HG02938 (cell line): ENCODE measurements around the gene SPATS1.
"Not testable (repeated sequence)": the region's sequence is repeated elsewhere in the genome, so short reads cannot be mapped to it uniquely, and the experiment has no call there.

ENCODE experiments used
- ATAC-seq: cut with Tn5 transposase; IDR thresholded peaks from one replicate; pipeline ENCODE4 v1.9.1; 2021; ENCODE audit warnings: mild to moderate bottlenecking, moderate library complexity; ENCODE audit not compliant: unreplicated experiment

The SPATS1 gene

GRCh38 chr6:44339763-44340625 is 2.5 kb upstream of the SPATS1 start:
- no peak for ATAC-seq

DNA sequence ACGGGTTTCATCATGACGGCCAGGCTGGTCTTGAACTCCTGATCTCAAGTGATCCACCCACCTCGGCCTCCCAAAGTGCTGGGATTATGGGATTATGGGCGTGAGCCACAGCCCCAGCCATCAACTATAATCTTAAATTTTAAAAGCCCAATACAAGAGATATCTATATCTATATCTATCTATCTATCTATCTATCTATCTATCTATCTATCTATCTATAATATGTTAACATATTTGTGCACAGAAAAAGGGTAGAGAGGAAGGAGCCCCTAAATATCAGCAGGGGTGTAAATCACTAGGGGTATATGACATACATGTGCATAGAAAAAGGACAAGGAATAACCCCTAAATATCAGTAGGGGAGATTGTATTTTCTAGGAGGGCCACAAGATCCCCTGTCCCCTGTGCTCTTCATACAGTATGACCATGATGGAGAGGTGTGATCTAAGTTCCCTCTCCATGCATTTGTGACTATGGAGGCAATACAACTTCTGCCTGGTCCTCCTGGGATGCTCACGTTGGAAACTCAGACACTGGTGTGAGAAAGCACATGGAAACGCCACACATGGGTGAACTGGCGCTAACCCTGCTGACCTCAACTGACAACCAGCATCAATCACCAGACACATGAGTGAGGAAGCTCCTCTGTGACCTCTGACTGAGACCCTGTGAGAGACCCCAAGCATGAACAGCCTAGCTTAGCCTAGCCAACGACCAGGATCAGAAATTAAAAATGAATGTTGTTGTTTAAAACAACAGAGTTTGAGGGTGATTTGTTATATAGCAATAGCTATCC is 1.2 kb upstream of the SPATS1 start:
- no peak for ATAC-seq

GRCh38 chr6:44342052-44342451 is 398 bp upstream of the SPATS1 start:
- ATAC-seq: no peak

GRCh38 chr6:44346818-44347217 is 4.4 kb downstream of the SPATS1 start:
- not testable (repeated sequence) for ATAC-seq

GRCh38 chr6:44349904-44350649 is 7.6 kb downstream of the SPATS1 start:
- no peak for ATAC-seq

GRCh38 chr6:44350650-44350994 is 8.2 kb downstream of the SPATS1 start:
- not testable (repeated sequence) for ATAC-seq

DNA sequence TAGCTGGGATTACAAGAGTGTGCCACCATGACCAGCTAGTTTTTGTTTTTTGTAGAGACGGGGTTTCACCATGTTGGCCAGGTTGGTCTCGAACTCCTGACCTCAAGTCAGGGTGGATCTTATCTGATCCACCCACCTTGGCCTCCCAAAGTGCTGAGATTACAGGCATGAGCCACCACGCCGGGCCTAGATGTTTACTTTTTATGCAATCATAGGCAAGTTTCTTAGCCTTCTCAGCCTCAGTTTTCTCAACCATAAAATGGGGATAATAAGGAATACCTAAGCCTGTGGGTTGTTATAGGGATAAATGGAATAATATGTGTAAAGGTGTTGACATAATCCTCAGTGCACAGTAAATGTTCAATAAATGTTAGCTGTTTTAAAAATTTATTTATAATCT is 9.8 kb downstream of the SPATS1 start:
- ATAC-seq: no peak

GRCh38 chr6:44353336-44353735 is 10.9 kb downstream of the SPATS1 start:
- ATAC-seq: no peak

DNA sequence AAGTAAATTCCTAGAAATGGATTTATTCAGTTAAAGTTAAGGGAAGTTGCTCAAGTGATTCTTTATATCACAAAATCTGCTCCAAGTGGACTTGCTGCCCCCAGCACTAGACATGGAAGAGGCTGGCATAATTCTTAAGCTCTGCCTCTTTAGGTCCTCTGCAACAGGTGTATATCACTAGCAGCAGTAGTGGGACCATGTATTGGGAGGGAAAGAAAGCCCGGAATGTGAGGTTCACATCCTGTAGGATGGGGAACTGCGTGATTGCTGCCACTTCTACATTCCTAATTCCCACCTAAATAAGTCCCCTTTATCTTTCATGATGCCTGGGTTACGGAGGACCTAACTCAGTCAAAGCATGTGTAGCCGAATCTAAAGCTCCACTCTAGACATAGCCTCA is 13.2 kb downstream of the SPATS1 start:
- ATAC-seq: no peak

- ATAC-seq: no peak
Measured at GRCh38 chr6:44356487-44356886, 14.0 kb downstream of the SPATS1 start.

GRCh38 chr6:44359973-44360372 is 17.5 kb downstream of the SPATS1 start:
- no peak for ATAC-seq

- ATAC-seq: no peak
Measured at GRCh38 chr6:44361947-44362346, 19.5 kb downstream of the SPATS1 start.

DNA sequence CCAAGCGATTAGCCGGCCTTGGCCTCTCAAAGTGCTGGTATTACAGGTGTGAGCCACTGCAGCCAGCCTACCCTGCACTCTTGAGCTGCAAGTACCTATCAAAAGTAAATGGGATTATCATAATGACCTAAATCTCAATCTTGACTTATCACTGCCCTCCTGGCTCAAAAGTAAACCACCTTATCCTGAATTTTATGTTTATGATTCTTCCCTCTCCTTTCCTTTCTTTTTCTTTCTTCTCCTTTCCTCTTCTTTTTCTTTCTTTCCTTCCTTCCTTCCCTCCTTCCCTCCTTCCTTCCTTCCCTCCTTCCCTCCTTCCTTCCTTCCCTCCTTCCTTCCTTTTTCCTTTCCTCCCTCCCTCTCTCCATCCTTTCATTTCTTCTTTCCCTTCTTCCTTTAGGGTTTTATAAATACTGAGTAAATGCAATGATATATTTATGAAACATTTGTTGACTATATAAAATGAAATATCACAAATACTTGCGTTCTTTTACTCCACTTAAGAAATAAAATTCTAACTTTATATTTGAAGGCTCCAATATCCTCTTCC is 21.0 kb downstream of the SPATS1 start:
- ATAC-seq: no peak

GRCh38 chr6:44366781-44367180 is 24.3 kb downstream of the SPATS1 start:
- no peak for ATAC-seq

- no peak for ATAC-seq
Measured at GRCh38 chr6:44367681-44368080, 25.2 kb downstream of the SPATS1 start.

DNA sequence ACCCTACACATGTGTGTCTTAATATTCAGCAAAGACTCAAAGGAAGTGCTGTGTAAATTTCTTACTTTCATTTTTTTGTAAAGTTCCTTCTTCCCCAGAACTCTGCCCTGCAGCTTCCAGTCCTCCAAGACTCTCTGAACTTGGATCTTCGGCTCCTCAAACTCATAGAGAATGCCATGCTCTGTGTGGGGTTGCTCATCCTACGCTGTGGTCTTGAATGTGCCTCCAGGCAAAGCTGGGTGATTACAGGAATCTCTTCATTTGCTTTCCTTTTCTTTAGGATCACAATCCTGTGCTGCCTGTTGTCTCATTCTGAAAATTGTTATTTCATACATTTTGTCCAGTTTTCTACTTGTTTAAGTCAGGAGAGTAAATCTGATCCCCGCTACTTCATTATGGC is 30.6 kb downstream of the SPATS1 start:
- ATAC-seq: no peak

GRCh38 chr6:44373787-44374186 is 31.3 kb downstream of the SPATS1 start:
- ATAC-seq: no peak

GRCh38 chr6:44375071-44375470 is 32.6 kb downstream of the SPATS1 start:
- ATAC-seq: no peak

DNA sequence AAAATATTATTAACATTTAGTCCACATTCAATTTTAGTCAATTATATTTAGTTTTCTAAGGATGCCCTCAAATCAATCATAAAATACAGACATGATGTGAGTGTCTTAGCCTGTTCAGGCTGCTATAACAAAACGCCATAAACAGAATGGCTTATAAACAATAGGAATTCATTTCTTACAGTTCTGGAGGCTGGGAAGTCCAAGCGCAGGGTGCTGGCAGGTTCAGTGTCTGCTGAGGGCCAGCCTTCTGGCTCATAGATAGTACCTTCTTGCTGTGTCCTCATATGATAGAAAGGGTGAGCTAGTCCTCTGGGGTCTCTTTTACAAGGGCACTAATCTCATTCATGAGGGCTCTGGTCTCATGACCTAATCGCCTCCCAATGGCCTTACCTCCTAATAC is 35.0 kb downstream of the SPATS1 start:
- no peak for ATAC-seq

DNA sequence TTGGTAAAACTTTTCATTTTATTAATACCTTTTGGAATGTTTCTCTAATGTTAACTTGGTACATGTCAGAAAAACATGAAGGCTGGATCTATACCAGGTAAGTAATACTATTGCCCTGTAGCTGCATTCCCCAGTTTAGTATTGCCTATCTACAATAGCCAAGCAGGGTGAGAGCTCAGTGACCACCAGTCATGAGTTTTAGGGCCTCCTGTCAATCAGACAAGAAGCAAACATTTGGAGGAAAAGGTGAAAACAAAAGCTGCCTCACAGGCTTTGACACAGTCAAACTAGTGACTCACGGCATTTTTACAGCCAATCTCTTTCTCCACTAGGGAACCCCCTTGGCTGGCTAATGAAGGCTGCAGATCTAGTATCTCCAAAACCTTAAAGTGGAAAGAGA is 35.5 kb downstream of the SPATS1 start:
- ATAC-seq: no peak

DNA sequence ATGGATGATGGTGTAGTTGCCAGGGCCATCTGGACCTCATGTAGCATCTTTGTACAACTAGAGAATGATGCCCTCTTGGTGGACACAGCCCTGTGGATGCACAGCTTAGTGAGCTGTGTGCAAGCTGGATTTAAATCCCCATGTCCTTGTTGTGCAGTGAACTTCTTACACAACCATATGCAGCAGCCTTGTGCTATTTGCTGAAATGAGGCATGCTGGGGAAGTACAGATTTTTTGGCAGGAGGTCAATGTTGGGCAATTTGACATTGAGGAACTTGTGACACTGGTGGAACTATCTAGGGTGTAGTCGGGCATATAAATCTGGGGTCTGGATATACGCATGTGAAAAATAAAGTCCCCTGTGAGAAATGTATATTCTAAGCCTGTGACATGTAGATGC is 39.3 kb downstream of the SPATS1 start:
- ATAC-seq: no peak
